Loucy (cell line): ENCODE measurements around the gene APOE.
"Not testable (repeated sequence)": the region's sequence is repeated elsewhere in the genome, so short reads cannot be mapped to it uniquely, and the experiment has no call there.

Source experiments
- H2AFZ ChIP-seq: fragments of 200-600 bp; sonication (generic); 2 replicates; pipeline ENCODE4 v1.6.0; 2016; ENCODE audit warnings: antibody characterized with exemption, mild to moderate bottlenecking, low read length, moderate library complexity
- H3F3A ChIP-seq: fragments of 200-600 bp; 2 replicates; pipeline ENCODE4 v1.6.0; 2016; ENCODE audit warnings: antibody characterized with exemption, low read depth, mild to moderate bottlenecking
- H3K27me3 ChIP-seq: fragments of 200-600 bp; sonication (generic); 2 replicates; pipeline ENCODE4 v1.6.1; 2014; ENCODE audit warnings: low read length, mild to moderate bottlenecking; ENCODE audit not compliant: insufficient read depth, poor library complexity, severe bottlenecking
- H3K36me3 ChIP-seq: fragments of 200-600 bp; sonication (generic); 2 replicates; pipeline ENCODE4 v1.6.1; 2016; ENCODE audit warnings: low read length; ENCODE audit not compliant: insufficient read depth
- H3K4me1 ChIP-seq: fragments of 200-600 bp; sonication (generic); 2 replicates; pipeline ENCODE4 v1.5.1; 2014; ENCODE audit warnings: low read length, mild to moderate bottlenecking; ENCODE audit not compliant: insufficient read depth, poor library complexity, severe bottlenecking
- H3K4me2 ChIP-seq: fragments of 200-600 bp; sonication (generic); 2 replicates; pipeline ENCODE4 v1.6.0; 2014; ENCODE audit warnings: antibody characterized with exemption, low read length, low read depth, mild to moderate bottlenecking; ENCODE audit not compliant: poor library complexity, severe bottlenecking
- H3K4me3 ChIP-seq: fragments of 200-600 bp; sonication (generic); 2 replicates; pipeline ENCODE4 v1.5.1; 2014; ENCODE audit warnings: low read length, mild to moderate bottlenecking, mixed read lengths; ENCODE audit not compliant: poor library complexity, severe bottlenecking
- H3K79me2 ChIP-seq: fragments of 200-600 bp; sonication (generic); 2 replicates; pipeline ENCODE4 v1.6.1; 2014; ENCODE audit warnings: low read length; ENCODE audit not compliant: insufficient read depth
- H3K9ac ChIP-seq: fragments of 200-600 bp; sonication (generic); 2 replicates; pipeline ENCODE4 v1.6.0; 2014; ENCODE audit warnings: mild to moderate bottlenecking, low read depth, low read length, moderate library complexity; ENCODE audit not compliant: poor library complexity, severe bottlenecking
- H3K9me2 ChIP-seq: fragments of 200-600 bp; sonication (generic); replicated peaks from 2 replicates; pipeline ENCODE4 v1.6.1; 2016; ENCODE audit warnings: low read depth, low read length, mixed read lengths
- H3K9me3 ChIP-seq: fragments of 200-600 bp; sonication (generic); 2 replicates; pipeline ENCODE4 v1.6.1; 2014; ENCODE audit warnings: mild to moderate bottlenecking, antibody characterized with exemption, low read length, low read depth; ENCODE audit not compliant: insufficient read depth
- H4K20me1 ChIP-seq: fragments of 200-600 bp; sonication (generic); 2 replicates; pipeline ENCODE4 v1.6.0; 2014; ENCODE audit warnings: antibody characterized with exemption, low read length, mild to moderate bottlenecking; ENCODE audit not compliant: insufficient read depth, poor library complexity, severe bottlenecking
- EZH2phosphoT487 ChIP-seq: fragments of 200-600 bp; IDR thresholded peaks from 2 replicates; pipeline ENCODE4 v1.6.1; 2018; ENCODE audit warnings: antibody characterized with exemption, mild to moderate bottlenecking, moderate library complexity, borderline replicate concordance
- TF ChIP-seq, protein P1 (sequence below): fragments of 200-600 bp; sonication (generic); conservative IDR thresholded peaks from 2 replicates; pipeline ENCODE4 v1.5.1; 2014; ENCODE audit warnings: mild to moderate bottlenecking, antibody characterized with exemption, low read length

Gene APOE

DNA sequence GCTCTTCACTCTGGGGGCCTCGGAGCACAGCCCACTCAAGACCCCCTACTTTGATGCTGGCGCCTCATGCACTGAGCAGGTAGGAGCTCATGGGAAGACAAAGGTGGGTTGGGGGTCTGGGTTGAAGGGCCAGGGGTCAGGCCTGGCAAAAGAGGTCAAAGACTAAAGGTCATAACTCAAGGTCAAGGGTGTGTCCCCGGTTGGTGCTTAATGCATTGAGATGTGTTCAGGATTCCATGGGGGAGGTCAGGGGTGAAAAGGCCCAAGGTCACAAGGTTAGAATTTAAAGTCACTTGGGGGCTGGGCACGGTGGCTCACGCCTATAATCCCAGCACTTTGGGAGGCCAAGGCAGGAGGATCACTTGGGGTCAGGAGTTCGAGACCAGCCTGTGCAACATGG lies 19.5 kb upstream of the APOE start:
- H3K9me2 ChIP-seq = no peaks in the 10 kb centered on the region
- no peaks in the 10 kb centered on the region for H3K9me3 ChIP-seq
- peaks cover 6% of the 10 kb centered on the region for H3K4me1 ChIP-seq
- H3K4me3 ChIP-seq = no peak overlapping the region
- no peaks in the 10 kb centered on the region for H4K20me1 ChIP-seq
- no peak overlapping the region for H2AFZ ChIP-seq
- no peak overlapping the region for H3K9ac ChIP-seq
- H3K36me3 ChIP-seq = no peaks in the 10 kb centered on the region
- no peak overlapping the region for H3K4me2 ChIP-seq
- H3F3A ChIP-seq = no peaks in the 10 kb centered on the region
- no peaks in the 10 kb centered on the region for H3K27me3 ChIP-seq
- TF ChIP-seq, protein P1, sequence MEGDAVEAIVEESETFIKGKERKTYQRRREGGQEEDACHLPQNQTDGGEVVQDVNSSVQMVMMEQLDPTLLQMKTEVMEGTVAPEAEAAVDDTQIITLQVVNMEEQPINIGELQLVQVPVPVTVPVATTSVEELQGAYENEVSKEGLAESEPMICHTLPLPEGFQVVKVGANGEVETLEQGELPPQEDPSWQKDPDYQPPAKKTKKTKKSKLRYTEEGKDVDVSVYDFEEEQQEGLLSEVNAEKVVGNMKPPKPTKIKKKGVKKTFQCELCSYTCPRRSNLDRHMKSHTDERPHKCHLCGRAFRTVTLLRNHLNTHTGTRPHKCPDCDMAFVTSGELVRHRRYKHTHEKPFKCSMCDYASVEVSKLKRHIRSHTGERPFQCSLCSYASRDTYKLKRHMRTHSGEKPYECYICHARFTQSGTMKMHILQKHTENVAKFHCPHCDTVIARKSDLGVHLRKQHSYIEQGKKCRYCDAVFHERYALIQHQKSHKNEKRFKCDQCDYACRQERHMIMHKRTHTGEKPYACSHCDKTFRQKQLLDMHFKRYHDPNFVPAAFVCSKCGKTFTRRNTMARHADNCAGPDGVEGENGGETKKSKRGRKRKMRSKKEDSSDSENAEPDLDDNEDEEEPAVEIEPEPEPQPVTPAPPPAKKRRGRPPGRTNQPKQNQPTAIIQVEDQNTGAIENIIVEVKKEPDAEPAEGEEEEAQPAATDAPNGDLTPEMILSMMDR = no peak
- no peak for TF ChIP-seq EZH2phosphoT487
- no peaks in the 10 kb centered on the region for H3K79me2 ChIP-seq

GRCh38 chr19:44887648-44888047 lies 17.9 kb upstream of the APOE start:
- Histone ChIP-seq H4K20me1 (peaks cover 11% of the 10 kb centered on the region), H3K36me3 (no peaks in the 10 kb centered on the region), H3K79me2 (peaks cover 14% of the 10 kb centered on the region), H3K27me3 (no peaks in the 10 kb centered on the region), H2AFZ (no peak overlapping the region), H3K4me2 (no peak overlapping the region), H3K9me3 (no peaks in the 10 kb centered on the region), H3K9me2 (no peaks in the 10 kb centered on the region), H3K4me3 (no peak overlapping the region), H3K9ac (no peak overlapping the region), H3F3A (no peaks in the 10 kb centered on the region), H3K4me1 (peaks cover 18% of the 10 kb centered on the region)
- TF ChIP-seq, protein P1 = no peak
- no peak for TF ChIP-seq EZH2phosphoT487

GRCh38 chr19:44888335-44888734 lies 17.3 kb upstream of the APOE start:
- not testable (repeated sequence) for H3K9ac ChIP-seq, H3F3A ChIP-seq, H3K4me3 ChIP-seq, H3K27me3 ChIP-seq, H3K4me2 ChIP-seq, H3K36me3 ChIP-seq, H3K9me2 ChIP-seq, H2AFZ ChIP-seq, H3K9me3 ChIP-seq
- peaks cover 21% of the 10 kb centered on the region for H3K79me2 ChIP-seq
- peaks cover 15% of the 10 kb centered on the region for H4K20me1 ChIP-seq
- H3K4me1 ChIP-seq = peaks cover 24% of the 10 kb centered on the region

- H3K9me3 ChIP-seq = no peaks in the 10 kb centered on the region
- peak overlapping the region; percentile 74 for H3K4me2 ChIP-seq
- H3K79me2 ChIP-seq = peaks cover 33% of the 10 kb centered on the region
- no peak for TF ChIP-seq EZH2phosphoT487
- TF ChIP-seq, protein P1 = no peak
- peak overlapping the region; percentile 70 for H3K4me3 ChIP-seq
- peaks cover 15% of the 10 kb centered on the region; the same call in 1 of the 2 replicates for H3K36me3 ChIP-seq
- H3K4me1 ChIP-seq = peaks cover 24% of the 10 kb centered on the region
- H3K9me2 ChIP-seq = no peaks in the 10 kb centered on the region
- H3K27me3 ChIP-seq = no peaks in the 10 kb centered on the region
- H3F3A ChIP-seq = no peaks in the 10 kb centered on the region
- peak overlapping the region; percentile 64 for H3K9ac ChIP-seq
- H4K20me1 ChIP-seq = peaks cover 15% of the 10 kb centered on the region
- peak overlapping the region; percentile 29 for H2AFZ ChIP-seq
Measured at GRCh38 chr19:44889830-44890365, 15.7 kb upstream of the APOE start.
